Activated T-helper 17 cell treated with anti-CD3 and anti-CD28 coated beads, Interleukin-2, amount 50 U/mL, for 72 hours (primary cell): ENCODE results near the gene CKAP4. TPM values are rescaled to one million over a fixed set of nuclear protein-coding genes. Genes with fewer than 3 reads are reported as not detected.
"Not testable (repeated sequence)": the region's sequence is repeated elsewhere in the genome, so short reads cannot be mapped to it uniquely, and the experiment has no call there.

ENCODE experiments used
- ATAC-seq: fragments of 150-1000 bp; cut with Tn5 transposase; replicated peaks from 2 replicates; pipeline ENCODE4 v1.10.0; 2021; ENCODE audit warnings: mild to moderate bottlenecking, moderate library complexity
- H3K27ac Mint-ChIP-seq: one replicate; pipeline ENCODE4 v1.8.0; 2022; ENCODE audit warnings: mixed read lengths
- H3K27me3 Mint-ChIP-seq: one replicate; pipeline ENCODE4 v1.8.0; 2022; ENCODE audit warnings: mixed read lengths
- H3K36me3 Mint-ChIP-seq: one replicate; pipeline ENCODE4 v1.8.0; 2022; ENCODE audit warnings: low read depth, mild to moderate bottlenecking, mixed read lengths
- H3K4me1 Mint-ChIP-seq: one replicate; pipeline ENCODE4 v1.8.0; 2022; ENCODE audit warnings: mixed read lengths
- H3K4me3 Mint-ChIP-seq: one replicate; pipeline ENCODE4 v1.8.0; 2022; ENCODE audit warnings: mild to moderate bottlenecking, mixed read lengths
- H3K9me3 Mint-ChIP-seq: one replicate; pipeline ENCODE4 v1.8.0; 2022; ENCODE audit warnings: mixed read lengths
- total RNA-seq, 2 donors: library from RNA; stranded (reverse); gene quantifications; one replicate each; pipeline ENCODE4 v1.2.3, GENCODE V29; 2022

CKAP4 gene, protein sequence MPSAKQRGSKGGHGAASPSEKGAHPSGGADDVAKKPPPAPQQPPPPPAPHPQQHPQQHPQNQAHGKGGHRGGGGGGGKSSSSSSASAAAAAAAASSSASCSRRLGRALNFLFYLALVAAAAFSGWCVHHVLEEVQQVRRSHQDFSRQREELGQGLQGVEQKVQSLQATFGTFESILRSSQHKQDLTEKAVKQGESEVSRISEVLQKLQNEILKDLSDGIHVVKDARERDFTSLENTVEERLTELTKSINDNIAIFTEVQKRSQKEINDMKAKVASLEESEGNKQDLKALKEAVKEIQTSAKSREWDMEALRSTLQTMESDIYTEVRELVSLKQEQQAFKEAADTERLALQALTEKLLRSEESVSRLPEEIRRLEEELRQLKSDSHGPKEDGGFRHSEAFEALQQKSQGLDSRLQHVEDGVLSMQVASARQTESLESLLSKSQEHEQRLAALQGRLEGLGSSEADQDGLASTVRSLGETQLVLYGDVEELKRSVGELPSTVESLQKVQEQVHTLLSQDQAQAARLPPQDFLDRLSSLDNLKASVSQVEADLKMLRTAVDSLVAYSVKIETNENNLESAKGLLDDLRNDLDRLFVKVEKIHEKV
- total RNA-seq: 1 to 10 TPM; 3.6 to 3.8 TPM

DNA sequence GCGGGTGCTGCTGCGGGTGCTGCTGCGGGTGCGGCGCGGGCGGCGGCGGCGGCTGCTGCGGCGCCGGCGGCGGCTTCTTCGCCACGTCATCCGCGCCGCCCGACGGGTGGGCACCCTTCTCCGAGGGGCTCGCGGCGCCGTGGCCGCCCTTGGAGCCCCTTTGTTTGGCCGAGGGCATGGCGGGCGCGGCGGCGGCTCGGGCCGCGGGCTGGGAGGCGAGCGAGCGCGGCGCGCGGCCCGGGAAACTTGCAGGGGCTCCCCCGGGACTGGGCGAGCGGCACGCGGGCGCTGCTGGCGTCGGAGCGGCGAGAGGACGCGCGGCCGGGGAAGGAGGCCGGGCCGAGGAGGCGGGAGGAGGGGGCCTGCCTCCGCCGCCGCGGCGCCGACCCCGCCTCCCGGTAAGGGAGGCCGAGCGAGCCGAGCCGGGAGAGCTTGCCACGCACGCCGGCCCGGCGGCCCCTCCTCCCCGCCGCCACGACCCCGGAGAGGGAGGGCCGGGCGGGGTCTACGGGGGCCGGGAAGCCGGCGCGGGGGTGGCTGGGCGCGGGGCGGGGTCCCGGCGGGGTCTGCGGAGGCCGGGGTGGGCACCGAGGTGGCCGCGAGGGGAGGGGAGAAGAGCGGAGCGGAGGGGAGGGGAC is at the start of gene CKAP4:
TSS of gene CKAP4 (minus strand) at position 347 of the 638 bp plus-strand sequence. CDS start at position 178, 169 bp downstream.
- H3K4me3 Mint-ChIP-seq: peak within 1 kb of the TSS; percentile 66
- H3K4me1 Mint-ChIP-seq: peaks cover 13% of the 10 kb centered on the region
- H3K27ac Mint-ChIP-seq: peak within 1 kb of the TSS; percentile 33
- no peaks in the 10 kb centered on the region for H3K36me3 Mint-ChIP-seq
- ATAC-seq: peak; percentile 68
- H3K27me3 Mint-ChIP-seq: no peaks in the 10 kb centered on the region
- H3K9me3 Mint-ChIP-seq: no peaks in the 10 kb centered on the region

DNA sequence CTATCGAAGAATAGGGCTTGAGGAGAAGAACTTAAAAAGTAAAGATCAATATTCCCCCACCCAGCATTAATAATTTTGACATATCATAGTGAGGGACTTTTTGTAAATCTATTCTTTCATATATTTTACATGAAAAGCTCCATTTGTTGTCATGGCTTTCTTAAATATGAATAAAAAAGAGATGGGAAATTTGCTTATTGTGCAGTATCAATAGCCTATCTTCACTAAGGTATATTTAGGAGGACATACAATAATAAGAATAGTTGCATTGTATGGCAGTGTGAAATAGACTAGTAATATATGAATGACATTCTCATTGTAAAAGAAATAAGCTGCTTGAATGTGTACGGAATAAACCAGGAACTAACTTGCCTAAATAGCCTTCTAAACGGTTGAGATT is 49.3 kb upstream of the CKAP4 start:
- ATAC-seq: no peak
- no peaks in the 10 kb centered on the region for H3K27me3 Mint-ChIP-seq
- peaks cover 14% of the 10 kb centered on the region for H3K4me1 Mint-ChIP-seq
- H3K4me3 Mint-ChIP-seq: no peak overlapping the region
- no peaks in the 10 kb centered on the region for H3K9me3 Mint-ChIP-seq
- H3K36me3 Mint-ChIP-seq: no peaks in the 10 kb centered on the region
- no peak overlapping the region for H3K27ac Mint-ChIP-seq

DNA sequence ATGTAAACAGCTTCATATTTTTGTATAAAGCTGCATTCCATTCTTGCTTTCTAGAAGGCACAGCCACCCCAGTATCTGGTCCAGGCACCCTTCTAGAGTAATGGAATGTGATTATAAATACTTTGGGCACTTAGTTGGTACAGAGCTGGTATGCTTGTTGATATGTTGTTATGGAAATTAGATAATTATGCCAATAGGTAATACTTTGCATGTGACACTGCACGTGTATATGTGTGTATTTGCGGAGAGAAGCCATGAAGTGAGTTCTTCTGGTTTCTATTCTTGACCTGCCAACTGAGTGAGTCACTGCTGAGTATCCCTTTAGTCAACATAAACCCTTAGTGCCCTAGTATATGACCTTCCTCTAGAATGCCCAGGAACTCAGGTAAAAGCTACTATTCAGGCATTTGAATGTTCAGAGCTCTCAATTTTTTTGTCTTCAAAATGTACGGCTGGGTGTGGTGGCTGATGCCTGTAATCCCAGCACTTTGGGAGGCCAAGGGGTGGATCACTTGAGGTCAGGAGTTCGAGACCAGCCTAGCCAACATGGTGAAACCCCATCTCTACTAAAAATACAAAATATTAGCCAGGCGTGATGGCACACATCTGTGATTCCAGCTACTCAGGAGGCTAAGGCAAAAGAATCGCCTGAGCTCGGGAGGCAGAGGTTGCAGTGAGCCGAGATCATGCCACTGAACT is 48.5 kb upstream of the CKAP4 start:
- peaks cover 7% of the 10 kb centered on the region for H3K4me1 Mint-ChIP-seq
- H3K36me3 Mint-ChIP-seq: no peaks in the 10 kb centered on the region
- no peak overlapping the region for H3K27ac Mint-ChIP-seq
- H3K27me3 Mint-ChIP-seq: no peaks in the 10 kb centered on the region
- peak; percentile 52 for ATAC-seq
- H3K4me3 Mint-ChIP-seq: no peak overlapping the region
- no peaks in the 10 kb centered on the region for H3K9me3 Mint-ChIP-seq

DNA sequence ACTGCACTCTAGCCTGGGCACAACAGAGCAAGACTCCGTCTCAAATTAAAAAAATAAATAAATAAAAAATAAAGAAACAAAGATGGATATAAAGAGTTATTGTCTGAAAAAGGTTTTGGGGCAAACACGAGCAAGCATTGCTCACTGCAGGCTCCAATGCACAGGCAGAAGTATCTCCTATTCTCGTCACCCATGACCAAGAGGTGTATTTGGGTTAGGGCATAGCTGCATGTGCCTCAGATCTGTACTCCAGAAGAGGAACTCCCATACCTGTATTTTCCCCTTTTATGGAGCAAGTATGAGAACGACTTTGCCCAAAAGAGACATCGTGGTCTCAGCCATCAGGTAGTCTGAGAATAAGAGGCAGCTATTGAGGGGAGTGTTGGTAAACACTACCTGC is 44.5 kb upstream of the CKAP4 start:
- ATAC-seq: no peak
- Mint-ChIP-seq H3K9me3 (no peaks in the 10 kb centered on the region), H3K27me3 (no peaks in the 10 kb centered on the region), H3K4me3 (no peak overlapping the region), H3K27ac (no peak overlapping the region), H3K4me1 (no peaks in the 10 kb centered on the region), H3K36me3 (no peaks in the 10 kb centered on the region)

DNA sequence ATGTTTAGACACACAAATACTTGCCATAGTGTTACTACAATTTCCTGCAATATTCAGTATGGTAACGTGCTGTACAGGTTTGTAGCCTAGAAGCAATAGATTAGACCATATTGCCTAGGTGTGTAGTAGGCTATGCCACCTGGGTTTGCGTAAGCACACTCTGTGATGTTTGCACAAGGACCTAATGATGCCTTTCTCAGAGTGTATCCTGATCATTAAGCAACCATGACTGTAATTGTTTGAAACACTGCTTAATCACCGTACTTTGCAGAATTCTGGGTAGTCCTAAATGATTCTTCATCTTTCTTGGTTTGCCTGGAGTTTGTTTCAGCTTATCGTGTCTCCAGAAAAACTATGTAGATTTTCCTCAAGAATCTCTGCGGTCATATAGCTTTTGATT is 43.5 kb upstream of the CKAP4 start:
- no peak overlapping the region for H3K4me3 Mint-ChIP-seq
- ATAC-seq: no peak
- H3K27me3 Mint-ChIP-seq: no peaks in the 10 kb centered on the region
- no peaks in the 10 kb centered on the region for H3K4me1 Mint-ChIP-seq
- no peaks in the 10 kb centered on the region for H3K9me3 Mint-ChIP-seq
- no peak overlapping the region for H3K27ac Mint-ChIP-seq
- no peaks in the 10 kb centered on the region for H3K36me3 Mint-ChIP-seq

DNA sequence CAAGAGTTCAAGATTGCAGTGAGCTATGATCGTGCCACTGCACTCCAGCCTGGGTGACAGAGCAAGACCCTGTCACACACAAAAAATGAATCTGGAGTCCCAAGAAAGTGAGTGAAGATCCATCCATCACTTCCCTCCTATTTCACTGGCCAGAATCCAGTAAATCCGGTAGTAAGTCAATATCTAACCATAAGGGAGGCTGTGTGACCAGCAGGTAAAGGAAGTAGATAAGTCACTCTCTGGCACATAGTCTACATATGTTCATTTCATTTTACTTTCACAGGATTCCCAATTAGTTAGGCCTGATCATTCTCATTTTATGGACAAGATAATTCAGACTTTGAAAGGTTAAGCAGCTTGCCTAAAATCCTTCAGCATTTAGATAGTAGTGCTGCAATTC is 42.8 kb upstream of the CKAP4 start:
- Mint-ChIP-seq H3K27me3 (no peaks in the 10 kb centered on the region), H3K4me3 (no peak overlapping the region), H3K4me1 (no peaks in the 10 kb centered on the region), H3K36me3 (no peaks in the 10 kb centered on the region), H3K27ac (no peak overlapping the region), H3K9me3 (no peaks in the 10 kb centered on the region)
- no peak for ATAC-seq

DNA sequence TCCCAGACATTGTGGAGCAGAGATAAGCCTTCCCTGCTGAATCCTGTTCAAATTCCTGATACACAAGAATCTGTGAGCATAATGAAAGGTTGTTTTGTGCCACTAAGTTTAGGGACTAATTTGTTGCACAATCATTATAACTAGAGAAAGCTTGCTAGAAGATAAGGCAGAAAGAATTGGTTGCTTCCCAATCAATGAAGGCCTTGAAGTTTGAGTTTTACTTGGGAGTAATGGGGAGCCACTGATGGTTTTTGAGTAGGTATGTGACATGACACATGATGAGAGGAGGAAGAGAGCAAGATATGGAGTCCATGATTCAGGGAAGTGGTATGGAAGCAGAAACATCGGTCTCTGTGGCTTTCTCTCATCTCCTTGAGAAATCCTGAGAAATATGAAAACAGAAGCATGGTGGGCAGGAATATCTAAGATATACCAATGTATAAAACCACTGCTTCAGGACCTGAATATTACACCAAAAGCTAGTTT is 41.4 kb upstream of the CKAP4 start:
- no peak overlapping the region for H3K4me3 Mint-ChIP-seq
- no peaks in the 10 kb centered on the region for H3K9me3 Mint-ChIP-seq
- H3K36me3 Mint-ChIP-seq: no peaks in the 10 kb centered on the region
- no peaks in the 10 kb centered on the region for H3K4me1 Mint-ChIP-seq
- H3K27me3 Mint-ChIP-seq: peaks cover 7% of the 10 kb centered on the region
- H3K27ac Mint-ChIP-seq: peak overlapping the region; percentile 72
- no peak for ATAC-seq

DNA sequence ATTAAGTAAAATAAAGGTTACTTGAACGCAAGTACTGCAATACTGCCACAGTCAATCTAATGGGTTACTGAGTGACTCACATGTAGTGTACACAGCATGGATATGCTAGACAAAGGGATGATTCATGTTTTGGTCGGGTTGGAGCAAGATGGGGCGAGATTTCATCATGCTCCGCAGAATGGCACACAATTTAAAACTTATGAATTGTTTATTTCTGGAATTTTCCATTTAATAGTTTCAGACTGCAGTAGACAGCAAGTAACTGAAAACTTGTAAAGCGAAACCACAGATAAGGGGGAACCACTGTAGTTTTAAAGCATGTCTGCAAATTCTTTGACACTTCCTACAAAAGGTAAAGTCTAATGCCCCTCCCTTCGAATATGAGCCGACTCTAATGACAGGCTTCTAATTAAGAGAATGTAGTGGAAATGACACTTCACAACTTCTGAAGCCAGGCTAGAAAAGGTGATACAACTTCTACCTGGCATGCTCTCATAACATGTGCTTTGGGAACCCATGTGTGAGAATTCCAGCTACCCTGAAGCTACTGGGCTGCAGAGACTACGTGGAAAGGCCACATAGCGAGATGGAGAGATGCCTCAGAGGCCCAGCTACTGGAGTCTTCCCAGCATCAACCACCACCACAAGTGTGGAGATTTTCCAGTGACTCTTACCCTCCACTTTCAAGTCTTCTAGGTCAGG is 40.8 kb upstream of the CKAP4 start:
- H3K4me3 Mint-ChIP-seq: peak overlapping the region; percentile 38
- peak; percentile 99 for ATAC-seq
- peak overlapping the region; percentile 72 for H3K27ac Mint-ChIP-seq

DNA sequence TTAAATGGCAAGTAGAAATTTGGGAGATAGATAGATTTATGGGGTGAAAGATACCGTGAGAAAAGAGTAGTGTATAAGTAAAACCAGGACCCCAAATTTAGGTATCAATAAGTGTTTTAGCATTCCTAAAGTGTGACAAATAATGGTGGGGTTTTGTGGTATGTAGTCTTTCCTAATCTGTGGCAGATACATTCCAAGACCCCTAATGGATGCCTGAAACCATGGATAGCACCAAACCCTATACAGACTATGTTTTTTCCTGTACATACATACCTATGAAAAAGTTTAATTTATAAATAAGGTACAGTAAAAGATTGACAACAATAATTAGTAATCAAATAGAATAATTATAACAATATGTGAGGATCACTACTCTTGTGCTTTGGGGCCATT is 40.3 kb upstream of the CKAP4 start:
- H3K27ac Mint-ChIP-seq: peak overlapping the region; percentile 72
- H3K36me3 Mint-ChIP-seq: no peaks in the 10 kb centered on the region
- H3K27me3 Mint-ChIP-seq: peaks cover 7% of the 10 kb centered on the region
- H3K4me3 Mint-ChIP-seq: peak overlapping the region; percentile 38
- H3K9me3 Mint-ChIP-seq: no peaks in the 10 kb centered on the region
- no peaks in the 10 kb centered on the region for H3K4me1 Mint-ChIP-seq
- ATAC-seq: no peak

More for the DNA sequence above, 40.8 kb upstream of the CKAP4 start:
- Mint-ChIP-seq H3K36me3 (no peaks in the 10 kb centered on the region), H3K4me1 (no peaks in the 10 kb centered on the region), H3K27me3 (peaks cover 7% of the 10 kb centered on the region), H3K9me3 (no peaks in the 10 kb centered on the region)

DNA sequence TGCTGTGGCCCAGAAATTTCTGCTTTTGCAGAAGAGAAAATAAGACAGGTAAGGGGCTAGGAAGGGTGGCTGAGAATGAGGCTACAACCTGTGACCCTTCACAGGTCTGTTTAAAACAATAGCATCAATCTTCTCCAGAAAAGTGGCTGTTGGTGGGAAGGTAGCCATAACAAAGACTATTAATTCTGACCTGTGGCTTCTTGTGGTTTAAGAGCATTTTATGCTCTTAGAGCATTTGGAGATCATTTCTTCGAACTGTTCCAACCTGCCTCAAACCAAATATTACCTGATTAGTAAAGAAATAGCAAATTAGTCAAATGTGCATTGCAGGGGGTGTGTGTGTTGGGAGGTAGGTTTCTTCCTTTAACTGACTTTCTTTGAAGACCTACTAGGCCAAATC is 39.5 kb upstream of the CKAP4 start:
- H3K4me3 Mint-ChIP-seq: peak overlapping the region; percentile 6
- peaks cover 2% of the 10 kb centered on the region for H3K9me3 Mint-ChIP-seq
- H3K4me1 Mint-ChIP-seq: no peaks in the 10 kb centered on the region
- peak overlapping the region; percentile 34 for H3K27ac Mint-ChIP-seq
- H3K27me3 Mint-ChIP-seq: peaks cover 7% of the 10 kb centered on the region
- ATAC-seq: no peak
- H3K36me3 Mint-ChIP-seq: no peaks in the 10 kb centered on the region

DNA sequence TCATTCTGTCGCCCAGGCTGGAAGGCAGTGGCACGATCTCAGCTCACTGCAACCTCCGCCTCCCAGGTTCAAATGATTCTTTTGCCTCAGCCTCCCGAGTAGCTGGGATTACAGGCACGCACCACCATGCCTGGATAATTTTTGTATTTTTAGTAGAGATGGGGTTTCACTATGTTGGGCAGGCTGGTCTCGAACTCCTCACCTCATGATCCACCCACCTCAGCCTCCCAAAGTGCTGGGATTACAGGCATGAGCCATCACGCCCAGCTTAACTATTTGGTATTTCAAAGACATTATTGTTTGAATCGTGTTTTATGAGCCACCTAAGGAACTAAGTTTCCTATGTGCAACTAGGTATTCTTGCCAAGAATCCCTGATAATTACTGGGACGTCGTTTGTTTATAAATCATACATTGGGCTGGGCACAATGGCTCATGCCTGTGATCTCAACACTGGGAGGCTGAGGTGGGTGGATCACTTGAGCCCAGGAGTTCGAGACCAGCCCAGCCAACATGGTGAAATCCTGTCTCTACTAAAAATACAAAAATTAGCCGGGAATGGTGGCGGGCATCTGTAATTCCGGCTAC is 38.8 kb upstream of the CKAP4 start:
- H3K9me3 Mint-ChIP-seq, H3K4me3 Mint-ChIP-seq, H3K27me3 Mint-ChIP-seq, H3K36me3 Mint-ChIP-seq, H3K27ac Mint-ChIP-seq, H3K4me1 Mint-ChIP-seq, ATAC-seq: not testable (repeated sequence)

DNA sequence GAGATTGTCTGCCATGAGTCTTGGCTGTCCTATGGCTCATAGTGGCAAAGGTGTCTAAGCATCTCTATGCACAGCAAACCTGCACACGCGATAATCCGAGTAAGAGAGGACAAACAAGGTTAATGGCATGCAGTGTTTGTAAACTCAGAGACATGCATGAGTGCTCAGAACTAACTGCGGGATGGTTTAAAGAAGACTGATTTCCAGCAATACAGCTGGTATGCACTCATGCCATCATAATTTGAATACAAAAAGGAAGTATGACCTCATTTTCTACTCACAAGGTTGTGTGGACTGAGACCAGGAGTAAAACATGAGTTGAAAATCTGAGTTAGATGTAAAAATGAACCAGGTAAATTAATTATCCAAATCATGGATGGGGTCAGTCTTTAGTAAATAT is 38.2 kb upstream of the CKAP4 start:
- Mint-ChIP-seq H3K27ac (no peak overlapping the region), H3K36me3 (no peaks in the 10 kb centered on the region), H3K4me3 (no peak overlapping the region), H3K9me3 (peaks cover 5% of the 10 kb centered on the region), H3K4me1 (no peaks in the 10 kb centered on the region), H3K27me3 (peaks cover 7% of the 10 kb centered on the region)
- no peak for ATAC-seq

DNA sequence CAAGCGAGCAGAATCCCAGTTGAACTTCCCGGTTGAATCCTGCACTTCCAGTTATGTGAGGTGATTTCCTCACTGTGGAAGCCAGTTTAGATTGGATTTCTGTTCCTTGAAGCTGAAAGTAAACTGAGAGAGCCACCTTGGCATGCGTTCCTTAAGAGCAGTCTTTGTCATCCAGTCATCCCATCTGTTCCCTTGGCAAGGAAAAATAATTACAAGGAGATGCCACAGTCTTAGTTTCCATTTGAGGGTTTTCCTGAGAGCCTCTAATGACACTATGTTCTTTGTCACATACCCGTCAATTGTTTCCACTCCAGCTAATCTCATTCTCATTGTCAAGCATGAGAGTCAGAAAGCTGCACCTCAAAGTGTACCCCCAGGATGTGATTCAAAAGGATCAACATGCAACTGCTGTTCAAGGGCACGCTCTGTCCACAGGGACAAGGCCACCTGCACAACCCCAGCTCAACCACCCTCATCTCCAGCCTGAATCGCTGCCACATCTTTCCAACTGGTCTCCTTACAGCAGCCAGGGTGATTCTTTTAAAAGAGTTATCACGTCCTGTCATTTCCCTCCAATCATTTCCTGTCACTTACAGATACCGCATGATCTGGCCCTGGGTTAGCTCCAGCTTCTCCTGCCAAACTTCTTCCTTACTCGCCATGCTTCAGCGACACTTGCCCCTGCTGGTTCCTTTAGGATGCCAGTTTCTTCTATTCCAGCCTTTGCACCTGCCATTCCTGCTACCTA is 36.7 kb upstream of the CKAP4 start:
- Mint-ChIP-seq H3K9me3 (peaks cover 5% of the 10 kb centered on the region), H3K4me1 (no peaks in the 10 kb centered on the region), H3K4me3 (no peak overlapping the region), H3K36me3 (no peaks in the 10 kb centered on the region), H3K27me3 (peaks cover 7% of the 10 kb centered on the region), H3K27ac (no peak overlapping the region)
- peak; percentile 18 for ATAC-seq
